ENCODE results near the gene C10orf90. TPM values are rescaled to one million over a fixed set of nuclear protein-coding genes. Genes with fewer than 3 reads are reported as not detected.

The C10orf90 gene
- total RNA-seq, 4 donors from 2014 or later, result 0.33 to 1.2 (median 1.1) TPM; not detected in 1

DNA sequence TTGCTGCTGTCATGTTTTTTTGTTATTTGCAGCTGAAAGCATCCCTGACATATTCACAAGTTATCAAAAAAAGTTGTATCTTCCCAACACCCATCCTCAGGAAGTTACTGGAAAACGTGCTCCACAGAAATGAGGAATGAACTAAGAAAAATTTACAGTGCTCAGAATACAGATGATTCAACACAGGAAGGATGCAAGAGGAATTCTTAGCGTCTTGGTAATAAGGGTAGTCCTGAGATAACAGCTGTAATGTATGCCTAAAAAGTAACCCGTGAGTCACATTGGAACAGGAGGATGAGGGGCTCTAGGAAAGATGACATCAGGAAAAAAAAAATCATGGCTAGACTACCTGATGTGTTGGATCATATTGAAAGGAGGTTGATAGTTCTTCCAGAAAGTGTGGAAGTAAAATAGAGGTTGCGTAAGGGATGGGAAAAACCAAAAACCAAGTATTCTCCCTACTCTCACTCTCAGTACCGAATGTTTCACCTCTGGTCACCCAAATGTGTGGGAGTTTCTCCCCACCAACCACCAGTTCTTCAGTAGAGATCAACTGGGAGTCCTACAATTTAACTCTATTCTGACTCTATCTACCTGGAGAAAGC, 286.1 kb downstream of the C10orf90 start:
- TF ChIP-seq, protein P1, sequence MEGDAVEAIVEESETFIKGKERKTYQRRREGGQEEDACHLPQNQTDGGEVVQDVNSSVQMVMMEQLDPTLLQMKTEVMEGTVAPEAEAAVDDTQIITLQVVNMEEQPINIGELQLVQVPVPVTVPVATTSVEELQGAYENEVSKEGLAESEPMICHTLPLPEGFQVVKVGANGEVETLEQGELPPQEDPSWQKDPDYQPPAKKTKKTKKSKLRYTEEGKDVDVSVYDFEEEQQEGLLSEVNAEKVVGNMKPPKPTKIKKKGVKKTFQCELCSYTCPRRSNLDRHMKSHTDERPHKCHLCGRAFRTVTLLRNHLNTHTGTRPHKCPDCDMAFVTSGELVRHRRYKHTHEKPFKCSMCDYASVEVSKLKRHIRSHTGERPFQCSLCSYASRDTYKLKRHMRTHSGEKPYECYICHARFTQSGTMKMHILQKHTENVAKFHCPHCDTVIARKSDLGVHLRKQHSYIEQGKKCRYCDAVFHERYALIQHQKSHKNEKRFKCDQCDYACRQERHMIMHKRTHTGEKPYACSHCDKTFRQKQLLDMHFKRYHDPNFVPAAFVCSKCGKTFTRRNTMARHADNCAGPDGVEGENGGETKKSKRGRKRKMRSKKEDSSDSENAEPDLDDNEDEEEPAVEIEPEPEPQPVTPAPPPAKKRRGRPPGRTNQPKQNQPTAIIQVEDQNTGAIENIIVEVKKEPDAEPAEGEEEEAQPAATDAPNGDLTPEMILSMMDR (IDR thresholded peaks at IDR 0.05; ENCODE audit: low read depth), result no peak

DNA sequence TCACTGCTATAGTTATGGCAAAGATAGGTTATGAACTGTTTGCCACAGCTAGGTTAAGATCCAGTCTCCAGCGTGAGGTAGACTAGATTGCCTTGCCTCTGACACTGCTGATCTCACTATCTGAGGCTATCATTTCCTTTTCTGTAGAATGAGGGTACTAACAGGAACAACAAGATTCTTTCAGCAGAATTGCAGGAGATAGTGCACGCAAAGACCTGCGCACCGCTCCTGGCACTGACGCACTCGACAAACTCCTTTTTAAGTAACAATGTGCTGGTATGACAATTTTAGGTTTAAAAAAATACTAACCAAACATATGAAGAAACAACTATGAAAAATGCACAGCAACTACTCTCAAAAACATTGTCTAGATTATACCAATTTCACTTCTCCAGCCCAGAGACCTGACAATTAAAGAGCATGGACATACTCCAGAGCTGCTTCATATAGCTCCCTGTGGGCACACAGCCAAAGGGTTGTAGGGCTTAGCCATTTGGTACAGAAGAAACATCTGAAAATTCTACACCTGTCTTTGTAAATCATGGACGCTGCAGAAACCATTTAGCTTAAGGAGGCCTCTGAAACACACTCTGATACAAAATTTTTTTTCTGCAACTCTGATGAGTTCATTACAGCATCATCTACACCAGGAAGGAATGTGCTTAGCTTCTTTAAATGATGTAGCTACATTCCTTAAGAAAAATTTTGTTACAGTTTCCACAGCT, 290.0 kb downstream of the C10orf90 start:
- TF ChIP-seq, protein P1 (IDR thresholded peaks at IDR 0.05; ENCODE audit: low read depth), result no peak

DNA sequence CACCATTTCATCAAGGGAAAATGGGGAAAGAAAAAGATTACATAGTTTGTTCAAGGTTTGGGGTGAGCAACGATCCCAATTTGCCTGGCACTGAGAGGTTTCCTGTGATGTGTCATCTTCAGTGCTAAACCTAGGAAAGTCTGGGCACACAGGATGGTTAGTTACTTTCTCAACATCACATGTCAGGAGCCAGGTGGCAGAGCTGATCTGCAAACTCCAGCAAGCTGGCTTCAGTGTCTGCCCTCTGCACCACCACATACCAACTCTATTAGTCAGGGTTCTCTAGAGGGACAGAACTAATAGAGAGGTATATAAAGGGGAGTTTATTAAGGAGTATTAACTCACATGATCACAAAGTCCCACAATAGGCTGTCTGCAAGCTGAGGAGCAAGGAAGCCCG, 293.5 kb downstream of the C10orf90 start:
- TF ChIP-seq, protein P1 (IDR thresholded peaks at IDR 0.05; ENCODE audit: low read depth), result no peak

DNA sequence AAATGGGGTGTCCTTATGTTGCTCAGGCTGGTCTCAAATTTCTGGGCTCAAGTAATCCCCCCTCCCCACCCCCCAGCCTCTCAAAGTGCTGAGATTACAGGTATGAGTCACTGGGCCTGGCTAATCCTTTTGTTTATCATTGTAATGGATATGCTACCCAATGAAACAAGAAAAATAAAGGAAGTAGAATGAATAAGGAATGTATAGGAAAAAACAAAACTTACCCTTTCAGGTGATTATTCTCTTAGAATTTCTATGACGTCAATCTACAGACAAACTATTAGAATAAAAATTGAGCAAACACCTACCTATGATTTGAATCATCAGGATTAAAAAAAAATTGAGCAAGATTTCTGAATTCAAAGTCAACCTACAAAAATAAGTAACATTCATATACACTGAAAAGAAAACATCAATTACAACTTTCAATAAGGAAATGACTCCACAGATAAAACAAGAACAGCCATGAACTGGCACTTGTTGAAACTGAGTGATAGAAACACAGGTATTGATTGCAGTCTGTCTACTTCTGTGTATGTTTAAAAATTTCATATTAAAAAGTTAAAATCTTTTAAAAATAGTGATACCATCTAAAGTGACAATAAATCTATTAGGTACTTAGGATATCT, 294.5 kb downstream of the C10orf90 start:
- TF ChIP-seq, protein P1 (IDR thresholded peaks at IDR 0.05; ENCODE audit: low read depth), result no peak

DNA sequence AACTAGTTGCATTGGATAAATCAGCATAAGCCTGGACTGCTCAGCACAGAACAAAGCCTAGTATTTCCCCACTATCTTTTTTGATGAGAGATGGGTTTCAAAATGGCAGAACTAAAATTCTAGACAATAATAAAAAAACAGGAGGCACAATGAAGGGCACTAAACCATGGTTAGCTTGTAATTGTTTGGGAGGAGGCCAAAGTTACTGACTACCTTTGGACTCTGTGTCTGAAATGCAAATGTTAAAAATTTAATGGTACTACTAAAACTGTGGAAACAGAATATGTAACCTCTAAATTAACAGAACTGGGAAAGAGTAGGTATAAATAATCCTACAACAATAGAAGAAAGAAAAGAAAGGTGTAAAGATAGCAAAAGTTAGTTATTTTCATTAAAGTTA, 295.2 kb downstream of the C10orf90 start:
- TF ChIP-seq, protein P1 (IDR thresholded peaks at IDR 0.05; ENCODE audit: low read depth), result no peak

Other genes starting within 250 kb of the C10orf90 start
- 10 to 100 TPM; 41.1 to 62.4 (median 53.2) TPM for gene DOCK1, start 234.7 kb upstream of the C10orf90 start, total RNA-seq